ENCODE results near the gene IBA57.

IBA57 gene

DNA sequence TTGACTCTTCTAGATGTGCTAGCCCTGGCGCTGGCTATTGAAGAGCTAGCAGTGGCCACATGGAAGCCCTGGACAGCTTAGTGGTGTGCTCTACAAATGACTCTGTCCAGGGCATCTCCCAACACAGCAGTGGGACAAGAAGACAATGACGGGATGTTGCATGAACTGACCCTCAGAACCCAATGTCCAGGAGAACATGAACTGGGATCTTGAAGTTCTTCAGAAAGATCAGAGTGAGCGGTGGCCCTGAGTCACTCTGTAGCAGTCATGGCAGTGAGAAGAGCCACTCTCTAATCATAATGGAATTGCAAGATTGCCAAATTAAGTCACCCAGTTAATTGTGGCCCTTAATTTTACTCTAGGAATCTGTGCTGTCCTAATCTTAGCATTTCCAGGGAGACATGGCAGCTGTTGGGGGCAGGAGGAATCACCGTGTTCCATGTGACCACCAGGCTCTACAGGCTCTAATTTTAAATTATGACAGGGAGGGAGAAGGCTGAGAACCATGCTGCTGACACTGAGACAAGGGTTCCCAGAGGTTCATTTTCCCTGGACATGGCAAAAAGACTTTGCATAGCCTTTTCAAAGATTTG, 32.0 kb downstream of the IBA57 start:
- no peak for DNase-seq

DNA sequence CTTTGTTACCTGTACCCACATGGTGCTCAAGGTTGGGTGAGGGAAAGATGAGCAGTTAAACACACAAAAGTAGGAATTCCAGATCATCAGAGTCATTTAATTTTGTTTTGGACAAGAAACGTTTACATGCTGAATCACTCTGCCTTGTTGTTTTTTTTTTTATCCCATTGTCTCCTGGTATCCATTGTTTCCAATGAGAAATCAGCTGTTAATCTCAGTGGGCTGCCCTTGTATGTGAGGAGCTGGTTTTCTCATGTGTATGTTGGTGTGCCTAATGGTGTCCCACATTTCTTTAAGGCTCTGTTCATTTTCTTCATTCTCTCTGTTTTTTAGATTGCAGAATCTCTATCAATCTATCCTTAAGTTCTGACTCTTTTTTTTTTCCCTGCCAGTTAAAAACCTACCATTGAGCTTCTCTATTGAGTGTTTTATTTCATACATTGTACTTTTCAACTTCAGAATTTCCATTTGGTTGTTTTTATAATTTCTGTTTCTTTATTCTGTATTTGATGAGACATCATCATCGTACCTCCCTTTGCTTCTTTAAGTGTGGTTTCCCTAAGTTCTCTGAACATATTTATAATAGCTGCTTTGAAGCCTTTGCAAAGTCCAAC, 33.5 kb downstream of the IBA57 start:
- no peak for DNase-seq

DNA sequence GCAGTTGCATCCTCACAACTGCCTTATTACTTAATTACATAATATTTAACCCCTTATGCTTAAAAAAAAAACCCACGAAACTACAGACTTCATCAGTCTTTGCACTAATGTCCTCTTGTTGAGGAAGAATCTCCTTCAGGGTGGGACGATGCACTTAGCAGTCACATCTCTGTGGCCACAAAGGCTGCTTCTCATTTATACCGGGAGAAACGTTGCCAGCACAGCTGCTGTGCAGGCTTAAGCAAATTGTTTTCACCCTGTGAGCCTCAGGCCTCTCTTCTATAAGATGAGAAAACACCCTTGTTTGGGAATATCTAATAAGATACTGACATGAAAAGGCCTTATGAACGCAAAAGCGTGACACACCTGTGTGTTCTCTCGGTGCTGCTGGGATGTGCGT, 39.4 kb downstream of the IBA57 start:
- DNase-seq: no peak

- DNase-seq: no peak
Observed at GRCh38 chr1:228205526-228206436, 40.2 kb downstream of the IBA57 start.

DNA sequence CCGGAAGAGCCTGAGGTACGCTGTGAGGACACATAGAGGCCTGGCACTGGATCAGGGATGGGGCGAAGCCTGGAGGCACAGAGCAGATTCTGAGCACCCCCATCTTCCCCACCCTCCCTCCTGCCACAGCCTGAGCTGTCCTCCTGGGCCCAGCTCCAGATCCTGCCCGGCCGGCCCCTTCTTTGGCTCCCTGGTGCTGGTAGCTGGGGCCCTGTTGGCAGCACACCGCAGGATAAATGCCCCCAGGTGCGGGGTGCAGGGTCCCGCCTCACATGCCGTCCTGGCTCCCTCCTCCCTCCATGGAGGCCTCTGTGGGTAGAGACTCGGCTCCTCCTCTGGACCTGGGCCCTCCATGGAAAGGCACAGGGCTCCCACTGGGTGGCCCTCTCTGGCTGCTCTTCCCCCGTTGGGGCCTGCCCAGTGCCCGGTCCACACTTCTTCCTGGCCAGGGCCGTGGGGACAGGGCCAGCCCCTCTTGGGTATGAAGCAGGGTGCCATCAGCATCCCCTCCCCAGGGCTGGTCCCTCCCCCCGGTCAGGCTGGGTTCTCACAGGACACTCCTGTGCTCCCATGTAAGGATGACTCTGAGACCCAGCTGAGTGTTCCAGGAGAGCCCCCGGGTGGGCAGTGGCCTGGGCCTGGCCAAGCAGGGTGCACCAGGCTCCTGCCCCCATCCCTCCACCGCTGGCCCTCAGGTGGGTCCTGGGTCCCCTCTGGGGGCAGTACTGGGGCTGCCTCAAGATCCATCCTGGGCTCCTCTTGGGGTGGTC, 41.2 kb downstream of the IBA57 start:
- DNase-seq: no peak

GRCh38 chr1:228207381-228207810, 41.8 kb downstream of the IBA57 start:
- no peak for DNase-seq

GRCh38 chr1:228207851-228208821, 42.5 kb downstream of the IBA57 start, which contains the start of gene OBSCN:
Gene OBSCN, plus strand, starts transcription at chr1:228208044. Its CDS starts 3,740 bp downstream, at chr1:228211784.
- no peak for DNase-seq

DNA sequence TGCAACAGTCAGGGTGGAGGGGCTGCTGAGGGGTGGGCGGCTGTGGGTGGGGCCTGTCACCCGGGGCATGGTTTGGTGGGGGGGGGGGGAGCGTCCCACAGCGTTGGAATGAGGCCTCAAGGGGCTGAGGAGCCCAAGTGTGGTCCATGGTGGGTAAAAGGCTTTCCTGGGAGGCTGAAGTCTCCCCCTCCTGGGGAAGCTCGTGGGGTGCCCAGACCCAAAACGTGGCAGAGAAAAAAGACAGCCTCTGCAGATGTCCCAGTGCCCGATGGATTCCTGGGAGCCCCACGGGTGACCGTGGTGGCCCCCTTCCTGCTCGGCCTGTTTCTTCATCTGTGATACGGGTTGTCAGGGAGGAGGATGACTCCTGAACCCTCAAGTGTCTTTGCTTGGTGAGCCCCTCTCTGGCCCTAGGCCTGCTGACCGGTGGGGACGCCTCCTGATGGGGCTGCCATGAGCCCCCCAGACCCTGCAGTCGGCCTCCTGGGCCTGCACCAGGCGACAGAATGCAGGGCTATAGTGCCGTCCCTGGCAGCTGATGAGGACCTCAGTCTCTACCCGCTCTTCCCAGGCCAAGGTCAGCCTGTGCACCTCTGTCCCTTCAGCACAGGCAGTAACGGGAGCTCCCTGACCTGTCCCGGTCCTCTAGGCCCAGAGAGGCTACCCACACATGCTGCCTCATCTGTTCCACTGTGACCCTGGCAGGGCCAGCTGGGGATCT, 43.4 kb downstream of the IBA57 start:
- DNase-seq: no peak

- no peak for DNase-seq
Observed at GRCh38 chr1:228209657-228210056, 44.1 kb downstream of the IBA57 start.

DNA sequence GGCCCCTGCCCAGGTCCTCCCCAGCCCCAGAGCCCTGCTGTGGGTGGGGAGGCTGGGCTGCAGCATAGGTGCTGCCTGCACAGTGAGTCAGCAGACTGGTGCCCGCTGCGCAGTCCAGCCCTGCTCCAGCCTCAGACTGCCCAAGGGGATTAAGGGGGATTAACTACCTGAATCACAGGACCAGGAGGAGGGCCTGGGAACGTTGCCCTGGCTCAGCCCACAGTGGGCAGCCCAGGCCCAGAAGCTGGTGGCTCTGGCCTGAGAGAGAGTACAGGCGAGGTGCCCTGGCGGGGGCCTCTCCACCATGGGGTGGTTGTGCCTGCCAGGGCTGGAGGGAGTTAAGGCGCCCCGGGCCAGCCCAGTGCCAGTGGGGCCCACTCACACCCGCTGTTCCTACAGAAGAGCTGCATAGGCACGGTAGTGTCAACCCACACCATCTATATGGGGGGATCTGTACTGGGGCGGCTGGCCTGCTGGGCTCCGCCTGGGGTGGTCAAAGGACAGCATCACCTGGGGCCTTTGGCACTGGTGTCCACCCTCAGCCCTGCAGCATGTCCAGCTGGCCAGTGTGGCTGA, 44.6 kb downstream of the IBA57 start:
- DNase-seq: no peak

DNA sequence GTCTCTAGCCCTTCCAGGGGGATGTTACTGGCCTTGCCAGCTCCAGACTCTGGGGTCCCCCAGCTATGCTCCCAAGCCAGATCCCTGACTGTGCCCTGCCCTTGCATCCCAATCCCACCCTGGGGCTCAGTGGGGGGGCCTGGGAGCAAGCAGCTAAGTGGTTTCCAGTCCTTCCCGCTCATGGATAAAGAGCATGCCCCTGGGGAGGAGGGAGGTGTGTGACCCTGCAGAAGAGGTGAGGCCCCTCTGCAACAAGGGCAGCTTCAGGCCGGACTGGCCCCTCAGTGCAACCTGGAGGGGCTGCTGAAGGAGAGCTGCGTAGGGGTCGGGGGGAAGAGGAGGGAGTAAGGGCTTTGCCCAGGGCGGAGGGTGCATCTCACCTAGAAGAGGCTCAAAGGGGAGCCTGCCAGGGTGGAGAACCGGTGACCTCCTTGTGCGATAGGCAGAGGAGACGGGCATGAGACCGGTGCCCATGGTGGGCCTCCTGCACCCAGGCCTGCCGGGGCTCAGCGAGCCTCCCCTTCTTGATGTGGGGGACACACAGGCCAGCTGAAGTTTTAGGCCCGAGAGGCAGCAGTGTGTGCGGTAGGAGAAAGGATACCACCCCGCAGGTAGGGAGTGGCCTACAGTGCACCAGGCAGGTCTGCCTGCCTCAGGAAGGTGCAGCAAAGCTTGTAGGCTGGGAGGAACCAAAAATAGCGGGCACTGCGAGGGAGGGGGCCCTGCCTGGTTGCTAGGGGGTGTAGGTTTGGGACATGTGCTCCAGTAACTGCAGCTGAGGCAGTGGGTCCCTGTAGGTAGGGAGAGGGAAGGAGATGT, 45.3 kb downstream of the IBA57 start:
- DNase-seq: no peak

- no peak for DNase-seq
Observed at GRCh38 chr1:228211531-228212414, 46.2 kb downstream of the IBA57 start.

DNA sequence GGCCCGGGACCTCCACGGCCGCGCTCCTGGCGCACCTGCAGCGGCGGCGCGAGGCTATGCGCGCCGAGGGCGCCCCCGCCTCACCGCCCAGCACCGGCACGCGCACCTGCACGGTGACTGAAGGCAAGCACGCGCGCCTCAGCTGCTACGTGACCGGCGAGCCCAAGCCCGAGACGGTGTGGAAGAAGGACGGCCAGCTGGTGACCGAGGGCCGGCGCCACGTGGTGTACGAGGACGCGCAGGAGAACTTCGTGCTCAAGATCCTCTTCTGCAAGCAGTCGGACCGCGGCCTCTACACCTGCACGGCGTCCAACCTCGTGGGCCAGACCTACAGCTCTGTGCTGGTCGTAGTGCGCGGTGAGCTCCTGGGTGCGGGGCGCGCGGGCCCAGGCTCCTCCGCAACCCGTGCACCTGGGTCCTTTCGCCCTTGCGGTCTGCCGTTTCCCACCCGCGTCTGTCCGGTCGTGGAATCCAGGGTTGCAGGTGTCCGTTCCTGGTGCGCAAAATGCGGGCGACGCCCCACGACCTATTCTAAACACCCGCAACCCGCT, 46.9 kb downstream of the IBA57 start:
- no peak for DNase-seq

DNA sequence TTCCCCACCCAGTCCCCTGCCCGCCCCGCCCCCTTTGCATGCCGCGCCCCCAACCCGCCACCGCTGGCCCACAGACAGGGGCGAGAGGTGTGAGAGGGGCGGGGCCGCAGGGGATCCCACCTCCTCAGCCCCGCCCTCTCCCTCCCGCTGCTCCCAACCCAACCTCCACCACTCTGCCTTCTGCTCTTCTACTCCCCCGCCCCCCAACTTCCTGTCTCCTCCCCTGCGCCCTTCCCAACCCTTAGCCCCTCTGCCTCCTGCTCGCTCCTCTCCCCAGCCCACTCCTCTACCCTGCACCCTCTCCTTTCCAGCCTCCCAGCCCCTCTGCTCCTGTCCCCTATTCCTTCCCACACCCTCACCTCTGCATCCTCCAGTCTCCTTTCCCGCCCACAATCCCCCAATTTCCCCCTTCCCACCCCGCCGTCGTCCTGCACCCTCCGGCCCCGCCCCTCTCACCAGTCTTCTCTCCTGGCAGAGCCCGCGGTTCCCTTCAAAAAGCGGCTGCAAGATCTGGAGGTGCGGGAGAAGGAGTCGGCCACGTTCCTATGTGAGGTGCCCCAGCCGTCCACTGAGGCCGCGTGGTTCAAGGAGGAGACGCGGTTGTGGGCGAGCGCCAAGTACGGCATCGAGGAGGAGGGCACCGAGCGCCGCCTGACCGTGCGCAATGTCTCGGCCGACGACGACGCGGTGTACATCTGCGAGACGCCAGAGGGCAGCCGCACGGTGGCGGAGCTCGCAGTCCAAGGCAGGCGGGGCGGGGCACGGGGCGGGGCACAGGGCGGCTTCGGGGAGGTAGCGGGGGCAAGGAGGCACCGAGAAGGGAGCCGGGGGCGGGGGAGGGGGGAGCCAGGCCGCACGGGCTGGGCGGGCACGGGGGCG, 47.6 kb downstream of the IBA57 start:
- DNase-seq: peak; percentile 91

- DNase-seq: no peak
Observed at GRCh38 chr1:228213917-228214808, 48.6 kb downstream of the IBA57 start.

Data from activated T-cell treated with anti-CD3 and anti-CD28 coated beads, Interleukin-2, amount 50 U/mL, for 1 hour (primary cell).